AG20443 (cell line): Measurements from ENCODE around the gene ATP6V0C.

Experiments
- DNase-seq: peaks from one replicate; pipeline ENCODE4 v3.0.0; 2012; ENCODE audit warnings: low spot score, mixed read lengths

The ATP6V0C gene

DNA sequence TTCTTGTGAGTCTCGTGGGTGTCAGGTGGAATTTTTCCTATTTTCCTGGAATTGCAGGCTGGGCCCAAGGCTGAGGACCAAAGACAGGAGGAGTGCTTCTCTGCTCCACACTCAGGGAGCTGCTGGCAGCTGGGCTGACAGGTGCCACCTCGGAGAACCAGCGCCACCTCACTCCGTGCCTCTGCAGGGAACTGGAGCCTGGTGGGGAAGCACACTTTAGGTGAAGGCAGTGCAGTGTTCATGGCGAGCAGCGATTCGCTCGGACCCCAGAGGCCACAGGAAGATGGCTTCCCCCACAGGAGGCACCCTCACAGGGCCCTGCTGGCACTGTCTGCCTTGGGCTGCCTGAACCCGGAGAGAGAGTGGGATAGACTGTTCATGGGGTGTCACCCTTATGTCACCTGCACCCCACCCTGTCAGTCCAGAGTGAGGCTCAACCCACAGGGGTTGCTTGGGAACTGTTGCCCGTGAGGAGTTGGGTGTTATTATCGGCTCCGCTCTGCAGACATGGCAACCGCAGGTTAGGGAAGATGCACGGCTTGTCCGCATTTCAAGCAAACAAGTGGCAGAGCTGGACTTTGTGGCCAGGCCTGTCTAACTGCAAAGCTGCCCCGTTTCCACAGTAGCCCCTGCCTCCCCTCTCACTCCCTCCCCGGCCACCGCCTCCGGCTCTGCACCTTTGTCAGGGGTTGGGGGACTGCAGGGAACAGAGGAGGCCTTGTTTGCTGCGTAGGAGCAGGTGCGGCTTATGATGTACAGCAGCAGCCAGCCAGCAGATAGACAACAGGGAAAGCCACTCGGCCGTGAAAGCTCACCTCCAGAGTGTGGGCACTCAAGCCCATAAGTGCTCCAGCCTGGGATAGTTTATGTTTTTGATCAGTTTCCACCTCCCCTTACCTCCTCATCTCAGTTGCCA lies 23.3 kb upstream of the ATP6V0C start:
- DNase-seq = no peak

DNA sequence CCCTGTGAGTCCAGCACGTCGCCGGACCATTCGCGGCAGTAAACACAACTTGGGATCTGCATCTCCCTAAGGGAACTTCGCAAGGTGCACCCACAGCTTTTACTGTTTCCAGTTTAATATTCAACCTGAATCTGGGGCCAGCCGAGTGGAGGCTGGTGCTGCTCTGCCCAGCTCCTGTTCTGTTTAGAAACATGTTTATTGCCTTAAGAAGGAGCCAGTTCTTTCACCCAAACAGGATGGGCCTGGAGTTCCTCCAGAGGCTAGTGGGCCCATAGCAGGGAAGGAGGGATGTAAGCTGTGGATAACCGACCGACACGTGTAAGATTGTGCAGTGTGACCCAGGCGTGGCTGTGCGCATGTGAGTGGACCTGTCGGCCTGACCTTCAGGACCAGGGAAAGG lies 21.5 kb upstream of the ATP6V0C start:
- no peak for DNase-seq

DNA sequence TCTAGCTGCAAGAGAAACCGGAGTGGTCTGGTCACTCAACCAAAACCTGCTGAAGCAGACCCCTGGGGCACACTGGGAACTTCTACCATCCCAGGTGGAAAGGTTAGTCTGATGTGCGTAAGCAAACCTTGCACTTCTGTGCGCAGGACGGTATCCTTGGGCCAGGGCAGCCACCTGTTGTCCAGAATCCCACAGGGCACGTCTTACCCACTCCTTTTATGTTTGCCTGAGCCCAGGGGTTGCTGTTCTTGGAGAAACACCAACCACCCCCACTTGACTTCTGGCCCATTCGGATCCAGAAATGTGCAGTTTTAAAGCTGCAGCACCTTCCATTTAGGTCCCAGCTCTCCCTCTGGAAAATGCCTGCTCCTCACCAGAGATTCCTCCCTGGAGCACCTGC lies 20.1 kb upstream of the ATP6V0C start:
- no peak for DNase-seq

DNA sequence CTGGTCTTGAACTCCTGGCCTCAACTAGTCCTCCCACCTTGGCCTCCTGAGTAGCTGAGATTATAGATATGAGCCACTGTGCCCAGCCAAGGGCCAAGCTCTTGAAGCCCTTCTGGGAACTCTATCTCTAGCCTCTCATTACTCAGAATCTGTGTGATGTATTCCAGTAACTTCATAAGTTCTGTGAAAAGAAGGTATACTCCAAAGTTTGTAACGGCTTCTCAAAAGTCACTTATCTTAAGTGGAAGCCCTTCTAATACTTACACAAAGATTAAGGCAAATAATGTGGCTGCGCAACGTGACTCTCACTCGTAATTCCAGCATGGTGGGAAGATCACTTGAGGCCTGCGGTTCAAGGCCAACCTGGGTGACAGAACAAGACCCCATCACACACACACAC lies 19.1 kb upstream of the ATP6V0C start:
- DNase-seq = no peak

DNA sequence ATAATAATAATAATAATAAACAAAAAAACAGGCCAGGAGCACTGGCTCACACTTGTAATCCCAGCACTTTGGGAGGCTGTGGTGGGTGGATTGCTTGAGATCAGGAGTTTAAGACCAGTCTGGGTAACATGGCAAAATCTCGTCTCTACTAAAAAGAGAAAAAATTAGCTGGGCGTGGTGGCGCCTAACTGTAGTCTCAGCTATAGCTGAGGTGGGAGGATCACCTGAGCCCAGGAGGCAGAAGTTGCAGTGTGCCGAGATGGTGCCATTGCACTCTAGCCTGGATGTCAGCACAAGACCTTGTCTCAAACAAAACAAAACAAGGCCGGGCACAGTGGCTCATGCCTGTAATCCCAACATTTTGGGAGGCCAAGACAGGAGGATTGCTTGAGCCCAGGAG lies 18.7 kb upstream of the ATP6V0C start:
- DNase-seq = no peak

DNA sequence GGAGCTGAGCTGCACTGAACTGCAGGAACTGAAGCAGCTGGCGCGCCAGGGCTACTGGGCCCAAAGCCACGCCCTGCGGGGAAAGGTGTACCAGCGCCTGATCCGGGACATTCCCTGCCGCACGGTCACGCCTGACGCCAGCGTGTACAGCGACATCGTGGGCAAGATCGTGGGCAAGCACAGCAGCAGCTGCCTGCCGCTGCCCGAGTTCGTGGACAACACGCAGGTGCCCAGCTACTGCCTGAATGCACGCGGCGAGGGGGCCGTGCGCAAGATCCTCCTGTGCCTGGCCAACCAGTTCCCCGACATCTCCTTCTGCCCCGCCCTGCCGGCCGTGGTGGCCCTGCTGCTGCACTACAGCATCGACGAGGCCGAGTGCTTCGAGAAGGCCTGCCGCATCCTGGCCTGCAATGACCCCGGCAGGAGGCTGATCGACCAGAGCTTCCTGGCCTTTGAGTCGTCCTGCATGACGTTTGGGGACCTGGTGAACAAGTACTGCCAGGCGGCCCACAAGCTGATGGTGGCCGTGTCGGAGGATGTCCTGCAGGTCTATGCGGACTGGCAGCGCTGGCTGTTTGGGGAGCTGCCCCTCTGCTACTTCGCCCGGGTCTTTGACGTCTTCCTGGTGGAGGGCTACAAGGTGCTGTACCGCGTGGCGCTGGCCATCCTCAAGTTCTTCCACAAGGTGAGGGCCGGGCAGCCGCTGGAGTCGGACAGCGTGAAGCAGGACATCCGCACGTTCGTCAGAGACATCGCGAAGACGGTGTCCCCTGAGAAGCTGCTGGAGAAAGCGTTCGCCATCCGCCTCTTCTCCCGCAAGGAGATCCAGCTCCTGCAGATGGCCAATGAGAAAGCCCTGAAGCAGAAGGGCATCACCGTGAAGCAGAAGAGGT lies 17.3 kb upstream of the ATP6V0C start:
- no peak for DNase-seq

DNA sequence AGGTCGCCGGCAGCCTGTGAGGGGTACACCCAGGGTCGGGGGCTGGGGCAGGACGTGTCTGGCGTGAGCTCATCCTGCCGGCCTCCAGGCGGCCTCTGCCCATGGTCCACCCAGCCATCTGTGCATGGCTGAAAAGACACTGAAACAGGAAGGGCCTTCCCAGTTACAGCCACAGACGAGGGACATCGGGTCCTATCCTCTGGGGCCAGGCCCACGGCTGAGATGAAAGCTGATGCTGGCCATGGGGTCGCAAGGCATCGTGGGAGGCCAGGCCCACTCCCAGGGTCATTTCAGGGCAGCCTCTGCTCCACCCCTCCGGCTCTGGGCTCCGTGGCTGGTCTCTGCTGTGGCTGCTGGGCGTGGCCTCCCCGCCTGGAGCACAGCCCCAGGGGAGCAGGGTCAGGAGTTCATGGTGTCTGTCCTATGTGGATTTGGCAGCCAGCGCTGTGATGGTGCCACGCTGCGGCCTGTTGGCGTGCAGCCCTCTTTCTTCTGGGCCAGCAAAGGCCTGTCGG lies 16.6 kb upstream of the ATP6V0C start:
- DNase-seq = peak; percentile 81

DNA sequence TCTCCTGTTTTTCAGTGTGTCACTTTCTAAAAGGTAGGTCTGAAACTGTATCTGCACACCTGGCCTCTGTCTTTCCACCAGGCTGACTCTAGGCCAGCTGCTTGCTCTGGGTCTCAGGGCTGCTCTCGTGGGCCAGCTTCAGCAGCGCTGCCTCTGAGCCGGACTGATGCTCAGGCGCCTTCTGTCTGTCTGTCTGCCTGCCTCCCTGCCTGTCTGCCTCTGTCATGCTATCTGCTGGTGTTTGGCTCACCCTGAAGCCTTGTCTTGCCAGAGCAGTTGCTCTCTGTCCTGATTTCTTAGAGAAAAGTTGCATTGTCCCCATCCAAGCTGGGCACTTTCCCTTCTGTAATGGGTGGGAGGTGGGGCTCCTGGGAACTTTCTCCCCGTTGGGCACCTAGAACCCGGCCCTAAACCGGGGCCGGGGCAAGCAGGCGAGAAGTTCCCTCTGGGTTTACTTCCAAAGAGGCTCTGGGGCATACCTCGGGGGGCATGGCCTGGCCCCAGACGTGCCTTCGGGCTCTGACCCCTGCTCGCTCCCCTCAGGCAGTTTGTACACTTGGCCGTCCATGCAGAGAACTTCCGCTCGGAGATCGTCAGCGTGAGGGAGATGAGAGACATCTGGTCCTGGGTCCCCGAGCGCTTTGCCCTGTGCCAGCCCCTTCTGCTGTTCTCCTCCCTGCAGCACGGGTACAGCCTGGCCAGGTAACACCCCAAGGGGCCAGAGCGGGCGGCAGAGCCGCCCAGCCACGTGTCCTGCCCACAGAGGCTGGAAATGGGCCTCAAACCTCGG lies 15.9 kb upstream of the ATP6V0C start:
- no peak for DNase-seq

DNA sequence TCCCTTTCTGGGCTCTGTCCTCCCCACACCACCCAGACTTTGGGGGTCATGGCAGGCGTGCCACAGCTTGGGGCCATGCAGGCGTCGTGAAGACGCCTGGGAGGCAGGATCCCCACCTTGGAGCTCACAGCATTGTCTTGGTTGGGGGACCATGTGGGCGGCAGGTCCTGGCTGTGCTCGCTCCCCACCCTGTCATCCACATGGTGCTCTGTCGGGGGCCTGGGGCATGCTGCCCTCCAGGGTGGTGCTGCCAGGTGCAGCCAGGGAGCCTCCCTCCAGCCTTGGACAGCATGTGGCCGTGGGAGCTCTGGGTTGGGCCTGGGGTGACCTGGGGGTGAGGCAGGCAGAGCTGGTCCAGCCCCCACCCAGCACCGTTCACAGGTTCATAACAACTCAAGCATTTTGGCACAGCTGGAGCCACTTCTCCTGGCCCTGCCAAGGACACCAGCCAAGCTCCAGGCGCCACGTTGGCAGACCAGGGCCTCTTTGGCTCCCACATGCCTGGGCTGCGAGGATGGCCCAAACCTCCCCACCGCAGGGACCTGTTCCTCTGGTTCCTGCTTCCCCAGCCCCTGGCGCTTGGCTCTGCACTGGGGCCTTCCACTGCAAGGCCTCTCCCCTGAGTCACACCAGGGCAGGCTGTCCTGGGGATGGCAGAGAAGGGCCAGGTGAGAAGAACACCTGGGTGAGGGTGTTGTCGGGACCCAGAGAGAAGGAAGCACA lies 15.1 kb upstream of the ATP6V0C start:
- no peak for DNase-seq

DNA sequence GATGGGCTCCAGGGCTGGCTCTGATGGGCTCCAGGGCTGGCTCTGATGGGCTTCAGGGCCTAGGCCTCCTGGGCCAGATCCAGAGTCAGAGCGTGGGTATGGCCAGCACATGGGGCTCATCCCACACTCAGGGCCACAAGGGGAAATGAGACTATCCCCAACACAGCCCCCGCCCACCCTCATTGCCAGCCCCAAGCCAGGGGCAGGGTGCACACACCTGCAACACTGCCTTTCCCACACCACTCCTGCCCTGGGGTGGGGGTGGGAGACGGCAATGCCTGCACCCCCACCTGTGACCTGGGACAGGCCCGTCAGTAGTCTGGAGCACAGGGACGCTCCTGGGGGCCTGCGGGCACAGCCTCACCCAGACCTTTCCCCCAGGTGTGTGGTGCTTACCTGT lies 14.3 kb upstream of the ATP6V0C start:
- DNase-seq = no peak

DNA sequence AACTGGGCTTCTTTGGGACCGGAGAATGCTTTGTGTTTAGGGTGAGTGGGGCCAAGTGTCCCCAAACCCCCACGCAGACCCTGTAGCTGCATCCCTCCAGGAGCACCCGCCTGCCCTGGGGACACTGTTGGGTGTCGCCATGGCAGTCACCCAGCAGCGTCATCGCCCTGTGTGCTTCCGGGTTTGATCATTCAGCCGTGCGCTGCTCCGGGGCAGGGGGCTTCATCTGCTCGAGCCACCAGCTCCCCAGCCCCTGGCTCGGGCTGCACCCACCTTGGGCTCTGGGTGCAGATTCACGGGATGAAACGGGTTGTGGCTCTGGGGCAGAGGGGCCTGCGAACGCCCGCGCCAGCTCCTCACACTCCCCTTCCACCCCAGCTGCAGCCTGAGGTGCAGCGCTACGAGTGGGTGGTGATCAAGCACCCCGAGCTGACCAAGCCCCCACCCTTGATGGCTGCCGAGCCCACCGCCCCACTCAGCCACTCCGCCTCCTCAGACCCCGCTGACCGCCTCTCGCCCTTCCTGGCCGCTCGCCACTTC lies 13.8 kb upstream of the ATP6V0C start:
- no peak for DNase-seq

DNA sequence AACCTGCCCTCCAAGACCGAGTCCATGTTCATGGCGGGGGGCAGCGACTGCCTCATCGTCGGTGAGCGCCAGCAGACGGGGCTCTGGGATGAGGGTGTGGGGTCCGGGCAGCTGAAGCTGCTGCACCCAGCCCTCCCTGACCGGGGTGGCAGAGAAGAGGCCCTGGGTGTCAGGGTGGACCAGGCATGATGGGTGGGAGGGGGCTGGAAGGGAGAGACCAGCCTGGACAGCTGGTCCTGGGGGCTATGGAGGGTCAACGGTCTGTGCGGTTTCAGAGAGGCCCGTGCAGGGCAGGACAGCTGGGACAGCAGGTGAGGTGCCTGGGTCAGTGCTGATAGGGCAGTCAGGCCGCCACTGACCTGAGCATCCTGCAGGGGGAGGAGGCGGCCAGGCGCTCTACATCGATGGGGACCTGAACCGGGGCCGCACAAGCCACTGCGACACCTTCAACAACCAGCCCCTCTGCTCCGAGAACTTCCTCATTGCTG lies 13.3 kb upstream of the ATP6V0C start:
- DNase-seq = no peak

DNA sequence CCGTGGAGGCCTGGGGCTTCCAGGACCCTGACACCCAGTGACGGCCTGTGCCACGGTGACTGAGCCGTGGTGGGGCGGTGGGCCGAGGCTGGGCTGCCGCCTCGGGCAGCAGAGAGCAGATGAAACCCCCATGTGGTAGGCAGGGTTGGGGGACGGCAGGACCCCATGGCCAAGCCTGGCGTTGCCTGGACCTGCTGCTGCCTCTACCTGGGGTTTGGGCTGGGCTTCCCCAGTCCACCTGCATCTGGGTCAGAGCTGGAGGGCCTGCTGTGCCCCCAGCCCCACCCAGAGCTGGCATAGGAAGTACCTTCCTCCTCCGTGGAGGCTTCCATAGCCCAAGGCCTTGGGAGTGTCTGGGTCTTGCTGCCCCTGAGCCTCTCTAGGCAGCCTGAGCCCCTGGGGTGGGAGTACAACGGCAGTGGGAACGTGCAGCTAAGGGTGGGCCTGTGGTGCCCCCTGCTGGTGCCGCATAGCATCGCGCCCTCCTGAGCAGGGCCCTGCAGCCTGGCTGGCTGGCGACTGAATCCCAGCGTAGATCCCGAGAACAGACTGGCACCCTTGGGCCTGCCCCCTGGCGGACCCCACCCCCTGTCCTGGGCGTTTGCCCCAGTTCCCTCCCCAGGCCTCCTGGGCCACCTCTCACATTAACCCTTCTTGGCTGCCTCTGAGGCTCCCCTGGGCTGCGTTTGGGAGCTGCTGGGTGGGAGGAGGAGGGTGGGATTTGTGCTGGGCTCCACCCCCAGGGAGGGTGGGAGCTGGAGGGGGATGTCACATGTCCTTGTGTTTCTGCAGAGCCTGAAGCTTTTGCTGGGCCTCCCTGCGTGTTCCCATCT lies 12.6 kb upstream of the ATP6V0C start:
- DNase-seq = peak; percentile 87

DNA sequence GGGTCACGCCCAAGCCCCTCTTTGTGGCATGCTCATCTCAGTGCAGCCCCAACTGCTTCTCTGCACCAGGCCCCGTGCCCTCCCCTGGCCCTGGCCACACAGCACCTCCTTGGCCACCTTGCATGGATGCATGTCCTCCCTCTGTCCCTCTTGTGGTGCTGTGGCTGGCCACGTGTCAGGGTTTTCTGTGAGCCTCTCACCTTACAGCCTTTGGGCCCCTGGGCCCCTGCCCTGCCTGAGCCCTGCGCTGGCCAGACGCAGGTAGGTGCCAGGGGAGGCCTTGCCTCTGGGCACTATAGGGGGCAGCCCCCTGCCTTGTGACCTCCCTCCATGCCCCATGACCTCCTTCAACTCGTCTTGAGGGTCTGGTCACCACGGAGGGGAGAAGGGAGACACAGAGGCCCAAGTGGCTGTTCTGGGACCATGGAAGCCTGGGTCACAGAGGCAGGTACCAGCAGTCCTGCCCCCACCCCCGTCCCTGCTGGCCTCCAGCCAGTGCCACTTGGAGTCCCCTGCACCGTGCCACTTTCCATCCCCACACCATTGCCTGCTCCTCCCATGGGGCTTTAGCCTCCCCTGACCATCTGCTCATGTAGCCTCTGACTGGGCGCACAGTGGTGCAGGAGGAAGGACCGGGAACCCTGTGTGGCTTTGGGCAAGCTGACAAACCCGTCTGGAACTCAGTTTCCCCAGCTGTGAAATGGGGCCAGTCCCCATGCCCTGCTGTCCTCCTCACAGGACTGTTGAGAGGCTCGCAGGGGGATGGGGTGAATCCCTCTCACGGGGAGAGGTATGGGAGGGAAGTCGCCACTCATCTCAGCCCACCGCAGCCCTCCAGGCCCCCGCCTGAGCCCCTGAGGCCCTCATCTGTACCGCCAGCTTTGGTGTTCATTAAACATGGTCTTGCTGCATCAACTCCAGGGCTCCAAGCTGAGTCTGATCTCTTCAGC lies 11.5 kb upstream of the ATP6V0C start:
- no peak for DNase-seq

DNA sequence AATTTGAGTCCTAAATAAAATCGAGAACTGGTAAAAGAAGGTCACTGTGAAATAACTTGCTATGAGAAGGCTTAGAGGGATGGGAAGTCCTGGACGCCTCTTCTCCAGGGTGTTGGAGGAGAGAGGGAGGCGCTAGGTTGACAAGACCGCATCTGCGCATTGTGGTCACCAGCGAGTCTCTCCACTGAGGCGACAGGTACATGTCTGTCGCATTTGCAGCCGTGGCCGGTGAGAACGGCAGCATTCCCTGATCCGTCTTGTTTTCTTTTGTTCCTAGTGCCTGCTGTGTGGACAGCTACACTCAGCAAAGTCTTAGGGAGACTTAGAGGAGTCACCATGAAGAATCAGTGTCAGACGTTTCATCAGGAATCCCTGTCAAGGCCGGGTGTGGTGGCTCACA lies 8.1 kb upstream of the ATP6V0C start:
- DNase-seq = no peak

DNA sequence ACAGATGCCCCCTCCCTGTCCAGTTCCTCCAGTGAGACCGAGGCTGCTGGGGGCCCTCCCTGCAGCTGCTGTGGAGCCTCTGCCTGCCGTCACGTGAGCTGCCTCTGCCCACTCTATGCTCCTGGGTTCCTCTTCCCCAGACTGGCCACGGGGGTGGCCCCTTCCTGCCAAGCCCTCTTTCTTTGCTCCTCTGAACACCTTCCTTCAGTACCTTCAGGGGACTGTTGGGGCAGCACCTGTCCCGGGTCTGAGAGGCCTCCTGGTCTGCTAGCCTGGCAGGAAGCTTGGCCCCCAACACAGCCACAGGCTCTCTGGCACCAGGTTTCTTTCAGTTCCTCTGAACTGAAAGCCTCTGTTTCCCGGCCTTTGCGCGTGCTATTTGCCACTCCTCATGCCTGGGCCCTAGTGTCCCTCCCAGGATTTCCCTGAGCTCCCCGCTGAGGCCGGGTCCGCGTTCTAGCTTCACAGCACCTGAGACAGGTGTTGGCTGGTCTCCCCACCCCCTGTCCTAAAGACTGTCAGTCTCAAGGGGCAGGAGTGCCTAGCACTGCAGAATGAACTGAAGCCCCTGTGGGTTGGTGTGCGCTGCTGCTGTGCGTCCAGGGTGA lies 6.6 kb upstream of the ATP6V0C start:
- DNase-seq = no peak

DNA sequence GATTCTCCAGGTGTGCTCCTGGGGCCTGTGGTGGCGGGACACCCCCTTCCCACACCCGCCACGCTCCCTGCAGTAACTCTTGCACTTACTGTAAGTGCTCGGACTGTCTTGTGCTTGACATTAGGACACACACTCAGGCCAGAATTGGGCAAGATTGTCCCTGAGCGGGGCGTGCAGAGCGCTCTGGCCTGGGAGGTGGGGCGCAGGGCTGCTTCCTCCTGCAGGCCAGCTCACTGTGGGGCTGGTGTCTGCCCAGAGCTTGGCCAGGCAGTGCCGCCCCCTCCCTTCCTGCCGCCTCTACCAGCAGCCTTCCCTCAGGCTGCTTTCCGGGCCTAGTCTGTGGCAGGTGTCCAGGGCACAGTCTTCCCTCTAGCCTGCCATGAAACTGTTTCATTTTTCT lies 6.1 kb upstream of the ATP6V0C start:
- DNase-seq = no peak

DNA sequence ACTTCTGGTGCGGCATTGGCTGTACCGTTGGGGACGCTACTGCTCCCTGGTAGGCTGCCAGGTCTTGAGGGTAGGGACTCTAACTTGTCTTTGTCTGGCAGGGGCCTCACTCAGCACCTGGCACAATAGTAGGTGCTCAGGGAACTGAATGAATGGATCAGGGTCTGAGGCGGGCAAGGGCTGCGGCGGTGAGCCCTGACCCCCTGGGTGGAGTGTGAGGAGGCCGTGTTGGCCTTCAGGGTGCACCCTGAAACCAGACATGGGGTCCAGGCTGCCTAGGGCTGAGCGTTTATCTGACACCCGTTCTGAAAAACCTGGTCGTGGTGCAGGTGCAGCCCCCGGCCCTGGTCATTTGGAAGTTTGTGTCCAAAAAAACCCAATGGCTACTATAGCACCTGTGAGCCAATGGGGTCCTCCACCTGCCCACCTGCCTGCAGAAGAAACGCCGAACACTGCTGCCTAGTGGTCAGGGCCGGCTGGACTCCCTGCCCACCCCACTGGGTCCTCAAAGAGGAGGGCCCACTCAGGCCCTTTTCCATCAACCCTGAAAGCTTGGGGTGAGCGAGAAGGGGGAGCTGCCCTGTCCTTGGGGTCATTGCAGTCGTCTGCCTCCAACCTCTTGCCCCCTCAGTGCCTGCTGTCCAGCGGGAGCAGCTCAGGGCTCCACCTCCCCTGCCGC lies 4.9 kb upstream of the ATP6V0C start:
- no peak for DNase-seq
